Frontal cortex (tissue), 4 donors: Measurements from ENCODE around the gene MED27. TPM values are rescaled to one million over a fixed set of nuclear protein-coding genes. Genes with fewer than 3 reads are reported as not detected.
"Not testable (repeated sequence)": the region's sequence is repeated elsewhere in the genome, so short reads cannot be mapped to it uniquely, and the experiment has no call there.

Experiments used
- DNase-seq, 2 donors: peaks; one replicate each; pipeline ENCODE4 v3.0.0; 2012; ENCODE audit warnings: low spot score in 2 of 2
- FAIRE-seq: peaks from 2 replicates; lab custom pipeline; 2012; peaks lifted over from hg19 to GRCh38; lab: Jason Lieb, UNC
- total RNA-seq: library from RNA; depleted of rRNA; stranded (reverse); fragments of >200 nt; gene quantifications from one replicate; pipeline ENCODE4 v1.2.3, GENCODE V29; 2014
- donor health status: control.
- donor health status: control.
- donor health status: control.

MED27 gene
- total RNA-seq, 1 donor from 2014 or later, result 11.8 TPM

DNA sequence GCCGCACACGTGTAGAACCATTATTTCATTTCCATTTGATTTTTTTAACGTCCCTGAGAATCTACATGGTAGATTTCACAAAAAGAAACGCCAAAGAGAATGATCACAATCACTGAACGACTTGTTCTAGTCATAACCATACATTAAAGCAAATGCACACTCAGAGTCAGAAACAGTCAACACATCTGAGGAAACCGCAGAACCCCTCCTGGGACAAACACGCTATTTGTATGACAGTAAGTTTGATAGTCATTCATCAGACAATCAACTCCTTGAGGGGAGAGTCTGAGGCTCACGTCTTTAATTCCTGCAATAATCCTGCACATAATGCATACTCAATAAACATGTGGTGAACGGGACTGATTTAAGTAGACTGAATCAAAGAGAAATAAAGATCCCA, 129.2 kb downstream of the MED27 start:
- DNase-seq (no peak), FAIRE-seq (no peak)

- FAIRE-seq, result no peak
- DNase-seq, result no peak
These were observed 133.5 kb downstream of the MED27 start for GRCh38 chr9:131946180-131946579.

DNA sequence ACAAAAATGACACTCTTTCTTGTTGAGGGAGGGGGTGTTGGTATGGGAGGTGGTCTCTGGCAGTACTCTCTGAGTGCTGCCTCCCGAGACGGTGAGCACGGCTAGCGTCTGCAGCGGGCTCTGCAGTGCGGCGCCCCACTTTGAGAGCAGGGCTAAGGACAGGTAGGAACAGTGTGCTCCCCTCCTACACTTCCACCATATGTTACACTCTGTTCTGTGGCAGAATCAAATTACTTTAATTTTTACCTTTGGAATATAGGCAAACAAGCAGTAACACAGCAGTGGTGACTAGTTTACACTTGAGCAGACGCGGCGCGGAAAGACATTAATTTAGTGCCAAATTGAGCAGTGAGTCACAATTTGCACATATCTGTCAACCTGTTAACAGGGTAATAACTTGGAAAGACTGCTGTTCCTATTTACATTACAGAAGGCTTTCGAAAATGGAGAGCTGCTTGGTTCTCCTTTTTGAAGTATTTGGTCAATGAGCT, 136.3 kb downstream of the MED27 start:
- DNase-seq (no peak), FAIRE-seq (no peak)

- no peak for DNase-seq
- no peak for FAIRE-seq
These were observed 137.4 kb downstream of the MED27 start for GRCh38 chr9:131942146-131942720.

DNA sequence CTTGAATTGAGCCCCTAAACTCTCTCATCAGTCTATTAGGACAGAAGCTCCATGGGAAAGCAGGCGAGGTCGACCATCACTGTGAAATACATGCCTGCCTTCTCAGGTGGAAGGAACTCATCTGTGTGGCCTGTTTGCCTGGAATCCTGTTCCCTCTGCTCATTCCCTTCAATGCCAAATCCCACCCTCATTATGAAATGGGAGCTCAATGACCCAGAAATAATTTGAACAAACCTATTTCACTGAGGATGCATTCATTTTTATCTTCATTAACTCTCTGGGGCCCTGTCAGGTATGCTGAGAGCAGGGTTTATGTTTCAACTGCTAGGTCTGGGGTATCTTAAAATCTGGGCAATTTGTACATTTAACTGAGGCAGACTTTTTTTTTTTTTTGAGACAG, 142.2 kb downstream of the MED27 start:
- FAIRE-seq (no peak), DNase-seq (no peak)

- DNase-seq (no peak), FAIRE-seq (no peak)
These were observed 142.7 kb downstream of the MED27 start for GRCh38 chr9:131936929-131937328.

DNA sequence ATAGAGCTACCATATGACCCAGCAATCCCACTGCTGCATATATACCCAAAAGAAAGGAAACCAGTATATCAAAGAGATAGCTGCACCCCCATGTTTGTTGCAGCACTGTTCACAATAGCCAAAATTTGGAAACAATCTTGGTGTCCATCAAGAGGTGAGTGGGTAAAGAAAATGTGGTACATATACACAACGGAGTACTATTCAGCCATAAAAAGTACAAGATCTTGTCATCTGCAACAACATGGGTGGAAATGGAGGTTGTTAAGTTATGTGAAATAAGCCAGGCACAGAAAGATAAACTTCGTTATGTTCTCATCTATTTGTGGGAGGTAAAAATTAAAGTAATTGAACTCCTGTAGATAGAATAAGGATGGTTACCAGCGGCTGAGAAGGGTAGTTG, 145.0 kb downstream of the MED27 start:
- FAIRE-seq (no peak), DNase-seq (no peak)

DNA sequence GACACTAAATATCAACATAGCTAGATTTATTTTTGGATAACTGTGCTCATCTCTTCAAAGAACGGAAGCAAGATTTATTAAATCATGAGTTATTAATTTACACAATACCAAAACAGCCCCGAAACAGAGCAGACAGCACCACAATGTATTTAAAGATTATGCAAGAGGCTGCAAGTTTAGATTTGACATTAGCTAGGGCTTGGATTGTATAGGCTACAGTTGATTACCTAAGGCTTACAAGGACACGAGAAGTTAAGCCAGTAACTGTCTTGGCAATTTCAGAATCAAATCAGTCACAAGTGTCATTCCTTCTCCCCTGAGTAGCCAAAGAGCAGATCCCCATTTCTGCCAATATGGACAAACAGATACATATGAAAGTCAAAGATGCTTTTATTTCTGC, 152.6 kb downstream of the MED27 start:
- no peak for DNase-seq
- FAIRE-seq, result no peak

- FAIRE-seq (no peak), DNase-seq (no peak)
These were observed 153.2 kb downstream of the MED27 start for GRCh38 chr9:131926360-131926922.

GRCh38 chr9:131925677-131926177, 153.9 kb downstream of the MED27 start:
- no peak for FAIRE-seq
- no peak for DNase-seq

DNA sequence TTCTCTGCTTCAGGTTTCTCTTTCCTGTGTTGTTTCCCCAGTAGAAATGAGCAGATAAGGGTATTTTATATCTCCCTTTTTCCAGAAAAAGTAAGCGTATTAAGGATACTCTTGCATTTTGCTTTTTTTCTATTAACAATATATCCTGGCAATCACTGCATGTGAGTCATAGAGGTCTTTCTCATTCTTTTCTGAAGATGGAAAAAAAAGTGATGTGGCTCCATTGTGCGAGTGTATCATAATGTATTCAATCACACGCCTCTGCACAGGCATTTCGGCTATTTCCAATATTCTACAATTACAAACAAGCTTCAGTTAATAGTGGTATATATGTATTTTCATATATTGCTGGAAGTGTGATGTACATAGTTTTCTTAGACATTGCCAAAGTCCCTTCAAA, 155.9 kb downstream of the MED27 start:
- DNase-seq, result no peak
- FAIRE-seq, result no peak

DNA sequence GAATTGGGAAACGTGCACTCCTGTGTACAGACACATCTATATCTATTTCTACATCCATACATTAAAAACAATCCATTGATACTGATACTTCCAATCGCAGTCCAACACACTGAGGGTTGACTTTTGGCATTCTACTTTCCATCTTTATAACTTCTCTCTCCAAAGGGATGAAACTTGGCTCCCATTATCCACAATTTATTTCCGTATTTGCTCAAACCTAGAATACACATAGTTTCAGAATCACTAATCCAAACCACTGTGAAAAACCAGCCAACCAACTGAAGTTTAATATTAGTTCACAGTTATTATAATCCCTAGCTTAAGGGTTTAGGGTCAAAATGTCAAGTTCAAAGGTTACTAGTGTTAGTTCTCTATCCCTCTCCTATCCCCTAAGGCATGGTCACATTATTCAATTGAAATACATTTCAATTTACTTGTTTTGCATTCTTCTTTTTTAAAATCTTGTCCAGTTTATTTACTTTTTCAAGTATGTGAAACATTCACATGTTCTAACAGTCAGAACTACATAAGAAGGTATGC, 156.5 kb downstream of the MED27 start:
- DNase-seq, result no peak
- FAIRE-seq, result no peak

DNA sequence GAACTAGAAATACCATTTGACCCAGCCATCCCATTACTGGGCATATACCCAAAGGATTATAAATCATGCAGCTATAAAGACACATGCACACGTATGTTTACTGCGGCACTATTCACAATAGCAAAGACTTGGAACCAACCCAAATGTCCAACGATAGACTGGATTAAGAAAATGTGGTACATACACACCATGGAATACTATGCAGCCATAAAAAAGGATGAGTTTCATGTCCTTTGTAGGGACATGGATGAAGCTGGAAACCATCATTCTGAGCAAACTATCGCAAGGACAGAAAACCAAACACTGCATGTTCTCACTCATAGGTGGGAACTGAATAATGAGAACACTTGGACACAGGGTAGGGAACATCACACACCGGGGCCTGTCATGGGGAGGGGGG, 158.0 kb downstream of the MED27 start:
- DNase-seq, FAIRE-seq: not testable (repeated sequence)

DNA sequence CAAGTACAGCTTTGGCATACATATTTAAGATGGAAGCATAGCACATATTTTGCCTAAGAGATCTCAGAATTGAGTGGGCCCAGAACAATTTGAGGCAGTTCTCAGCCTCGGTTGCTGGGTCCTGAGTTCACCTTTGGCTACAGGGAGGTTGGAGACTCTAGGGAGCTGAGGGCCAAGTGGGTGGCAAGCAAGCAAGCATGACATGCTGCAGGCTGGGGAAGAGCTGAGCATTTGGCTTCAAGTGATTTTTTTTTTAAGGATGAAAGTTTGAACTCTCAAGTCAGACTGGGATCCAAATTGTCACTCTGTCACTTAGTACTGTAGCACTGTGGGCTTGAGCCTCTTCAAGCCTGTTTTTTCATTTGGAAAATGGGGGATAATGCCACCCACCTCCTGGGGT, 160.5 kb downstream of the MED27 start:
- FAIRE-seq (no peak), DNase-seq (no peak)

DNA sequence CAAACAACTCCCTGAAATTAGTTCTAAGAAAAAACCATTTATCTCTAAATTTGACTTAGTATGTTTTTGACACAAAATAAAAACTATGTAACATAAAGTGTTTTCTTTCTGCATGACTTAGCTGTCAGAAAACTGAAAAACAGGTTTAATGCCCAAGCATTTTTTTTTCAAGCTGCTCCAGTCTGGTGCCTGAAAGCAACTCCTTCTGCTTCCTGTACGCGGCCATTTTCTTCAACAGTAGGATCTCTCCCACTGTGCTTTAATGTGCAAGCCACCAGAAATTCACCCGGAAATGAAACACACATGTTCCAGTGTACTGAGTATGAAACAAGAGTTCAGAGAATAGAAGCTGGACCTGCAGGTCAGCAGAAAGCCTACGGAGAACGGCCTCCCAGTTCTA, 161.2 kb downstream of the MED27 start:
- FAIRE-seq (no peak), DNase-seq (no peak)

GRCh38 chr9:131917009-131917408, 162.7 kb downstream of the MED27 start:
- no peak for FAIRE-seq

DNA sequence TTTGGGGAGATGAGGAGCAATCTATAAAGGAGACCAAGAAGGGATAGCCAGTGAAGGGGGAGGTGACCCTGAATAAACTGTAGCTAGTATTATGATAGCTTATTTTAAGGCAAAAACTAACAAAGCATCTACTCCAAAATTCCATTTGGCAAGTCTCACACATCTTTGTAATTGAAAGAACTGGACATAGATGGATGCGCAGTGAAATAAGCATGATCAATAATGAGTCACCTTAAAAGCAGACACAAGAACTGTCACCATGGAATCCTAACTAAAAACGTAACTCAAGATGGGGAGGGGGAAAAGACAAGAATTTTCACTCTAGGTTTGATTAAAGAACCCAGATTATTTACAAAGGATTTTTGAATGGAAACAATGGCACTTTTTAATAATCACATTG, 164.5 kb downstream of the MED27 start:
- FAIRE-seq, result no peak
- no peak for DNase-seq

More at GRCh38 chr9:131917009-131917408, 162.7 kb downstream of the MED27 start:
- DNase-seq, result no peak

- FAIRE-seq (no peak), DNase-seq (no peak)
These were observed 167.0 kb downstream of the MED27 start for GRCh38 chr9:131912671-131913070.

DNA sequence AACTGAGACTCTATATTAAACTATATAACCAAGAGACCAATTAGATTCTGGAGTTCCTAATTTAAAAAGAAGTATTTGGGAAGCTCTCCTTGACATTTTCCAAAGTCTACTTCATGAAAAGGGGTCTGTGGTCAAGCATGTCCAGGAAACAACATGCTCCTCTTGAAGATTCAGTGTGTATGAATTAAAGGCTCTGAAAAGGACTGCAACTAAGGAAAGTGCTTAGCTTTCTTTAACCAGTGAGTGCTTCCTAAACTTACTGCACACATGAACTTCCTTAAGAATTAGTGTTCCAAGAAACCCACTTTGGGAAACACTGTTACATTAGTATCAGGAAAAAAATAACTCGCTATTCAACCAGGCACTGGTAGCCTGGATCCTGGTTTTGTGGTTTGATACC, 167.6 kb downstream of the MED27 start:
- no peak for FAIRE-seq

GRCh38 chr9:131910572-131910971, 169.1 kb downstream of the MED27 start:
- DNase-seq, result no peak

More for the DNA sequence above, 167.6 kb downstream of the MED27 start:
- DNase-seq, result no peak

GRCh38 chr9:131905144-131905543, 174.5 kb downstream of the MED27 start:
- no peak for FAIRE-seq
- DNase-seq, result no peak

More at GRCh38 chr9:131910572-131910971, 169.1 kb downstream of the MED27 start:
- FAIRE-seq, result no peak
